ENCODE measurements around the gene PDK4. TPM values are rescaled to one million over a fixed set of nuclear protein-coding genes. Genes with fewer than 3 reads are reported as not detected.

The PDK4 gene
- total RNA-seq, 1 donor = 0.36 TPM

- peak overlapping the region; percentile 97 for H2AFZ ChIP-seq (ENCODE audit: low read length)
- no peak for TF ChIP-seq CTCF (IDR thresholded peaks at IDR 0.05; ENCODE audit: extremely low read depth, low read depth, low read length)
- H3K4me2 ChIP-seq (ENCODE audit: insufficient read depth, low read length) = peak overlapping the region; percentile 86
- peak overlapping the region; percentile 84 for H3K4me3 ChIP-seq (ENCODE audit: insufficient read depth, low read length)
- no peaks in the 10 kb centered on the region for H3K27me3 ChIP-seq (ENCODE audit: insufficient read depth, low read length)
- no peaks in the 10 kb centered on the region for H3K79me2 ChIP-seq (ENCODE audit: insufficient read depth, low read length)
- H3K9me3 ChIP-seq (ENCODE audit: low read depth, low read length) = no peaks in the 10 kb centered on the region
- no peaks in the 10 kb centered on the region for H3K36me3 ChIP-seq (ENCODE audit: insufficient read depth, low read length)
- DNase-seq (ENCODE audit: insufficient read length, low spot score, missing footprints) = no peak
- peaks cover 11% of the 10 kb centered on the region for H3K4me1 ChIP-seq (ENCODE audit: insufficient read depth, low read length)
- no peaks in the 10 kb centered on the region for H4K20me1 ChIP-seq (ENCODE audit: insufficient read depth, low read length)
- H3K27ac ChIP-seq (ENCODE audit: low read depth, low read length) = peak overlapping the region; percentile 66
These were observed 544 bp downstream of the PDK4 start for GRCh38 chr7:95595746-95596197.

- no peak overlapping the region for H3K4me2 ChIP-seq (ENCODE audit: insufficient read depth, low read length)
- no peaks in the 10 kb centered on the region for H4K20me1 ChIP-seq (ENCODE audit: insufficient read depth, low read length)
- no peaks in the 10 kb centered on the region for H3K36me3 ChIP-seq (ENCODE audit: insufficient read depth, low read length)
- TF ChIP-seq CTCF (IDR thresholded peaks at IDR 0.05; ENCODE audit: extremely low read depth, low read depth, low read length) = no peak
- no peak overlapping the region for H3K4me3 ChIP-seq (ENCODE audit: insufficient read depth, low read length)
- no peak overlapping the region for H3K27ac ChIP-seq (ENCODE audit: low read depth, low read length)
- no peak overlapping the region for H2AFZ ChIP-seq (ENCODE audit: low read length)
- H3K79me2 ChIP-seq (ENCODE audit: insufficient read depth, low read length) = no peaks in the 10 kb centered on the region
- peaks cover 11% of the 10 kb centered on the region for H3K4me1 ChIP-seq (ENCODE audit: insufficient read depth, low read length)
- H3K27me3 ChIP-seq (ENCODE audit: insufficient read depth, low read length) = no peaks in the 10 kb centered on the region
- no peak for DNase-seq (ENCODE audit: insufficient read length, low spot score, missing footprints)
- H3K9me3 ChIP-seq (ENCODE audit: low read depth, low read length) = no peaks in the 10 kb centered on the region
These were observed 2.1 kb downstream of the PDK4 start for GRCh38 chr7:95594185-95594584.

GRCh38 chr7:95593343-95593742 is 3.0 kb downstream of the PDK4 start:
- H3K36me3 ChIP-seq (ENCODE audit: insufficient read depth, low read length) = no peaks in the 10 kb centered on the region
- H3K79me2 ChIP-seq (ENCODE audit: insufficient read depth, low read length) = no peaks in the 10 kb centered on the region
- H3K27ac ChIP-seq (ENCODE audit: low read depth, low read length) = no peak overlapping the region
- no peaks in the 10 kb centered on the region for H4K20me1 ChIP-seq (ENCODE audit: insufficient read depth, low read length)
- H3K4me1 ChIP-seq (ENCODE audit: insufficient read depth, low read length) = peaks cover 11% of the 10 kb centered on the region
- H3K4me2 ChIP-seq (ENCODE audit: insufficient read depth, low read length) = no peak overlapping the region
- no peak overlapping the region for H3K4me3 ChIP-seq (ENCODE audit: insufficient read depth, low read length)
- no peaks in the 10 kb centered on the region for H3K9me3 ChIP-seq (ENCODE audit: low read depth, low read length)
- no peak for DNase-seq (ENCODE audit: insufficient read length, low spot score, missing footprints)
- TF ChIP-seq CTCF (IDR thresholded peaks at IDR 0.05; ENCODE audit: extremely low read depth, low read depth, low read length) = no peak
- H2AFZ ChIP-seq (ENCODE audit: low read length) = no peak overlapping the region
- H3K27me3 ChIP-seq (ENCODE audit: insufficient read depth, low read length) = no peaks in the 10 kb centered on the region

- Histone ChIP-seq H3K36me3 (ENCODE audit: insufficient read depth, low read length) (no peaks in the 10 kb centered on the region), H3K27me3 (ENCODE audit: insufficient read depth, low read length) (no peaks in the 10 kb centered on the region), H4K20me1 (ENCODE audit: insufficient read depth, low read length) (no peaks in the 10 kb centered on the region), H3K4me3 (ENCODE audit: insufficient read depth, low read length) (no peak overlapping the region), H3K4me1 (ENCODE audit: insufficient read depth, low read length) (peaks cover 11% of the 10 kb centered on the region), H2AFZ (ENCODE audit: low read length) (no peak overlapping the region), H3K27ac (ENCODE audit: low read depth, low read length) (no peak overlapping the region), H3K79me2 (ENCODE audit: insufficient read depth, low read length) (no peaks in the 10 kb centered on the region), H3K9me3 (ENCODE audit: low read depth, low read length) (no peaks in the 10 kb centered on the region), H3K4me2 (ENCODE audit: insufficient read depth, low read length) (no peak overlapping the region)
- no peak for DNase-seq (ENCODE audit: insufficient read length, low spot score, missing footprints)
- no peak for TF ChIP-seq CTCF (IDR thresholded peaks at IDR 0.05; ENCODE audit: extremely low read depth, low read depth, low read length)
These were observed 3.7 kb downstream of the PDK4 start for GRCh38 chr7:95592570-95592969.
